Measurements from ENCODE around the gene PCSK9.
"Not testable (repeated sequence)": the region's sequence is repeated elsewhere in the genome, so short reads cannot be mapped to it uniquely, and the experiment has no call there.

Gene PCSK9

GRCh38 chr1:55081905-55082296 lies 42.6 kb downstream of the PCSK9 start:
- DNase-seq: no peak

DNA sequence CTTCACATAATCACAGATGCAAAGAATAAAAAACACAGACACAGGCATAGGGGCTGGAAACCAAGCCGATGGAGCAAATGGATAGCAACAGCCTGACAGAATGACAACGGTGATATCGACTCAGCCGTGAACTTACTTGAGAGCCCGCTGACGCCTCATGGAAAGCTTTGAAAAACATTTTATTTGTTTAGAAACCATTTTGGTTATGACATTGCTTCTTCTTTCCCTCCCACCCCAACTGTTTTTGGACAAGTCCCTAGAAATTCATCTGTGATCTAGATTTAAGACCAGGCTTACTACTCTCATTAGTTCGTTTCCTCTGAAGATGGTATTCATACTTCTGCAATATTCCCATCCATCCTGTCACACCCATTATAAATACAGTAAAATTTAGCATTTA lies 44.9 kb downstream of the PCSK9 start:
- DNase-seq: no peak

GRCh38 chr1:55087439-55087838 lies 48.1 kb downstream of the PCSK9 start:
- DNase-seq: no peak

GRCh38 chr1:55088413-55088812 lies 49.1 kb downstream of the PCSK9 start:
- no peak for DNase-seq

DNA sequence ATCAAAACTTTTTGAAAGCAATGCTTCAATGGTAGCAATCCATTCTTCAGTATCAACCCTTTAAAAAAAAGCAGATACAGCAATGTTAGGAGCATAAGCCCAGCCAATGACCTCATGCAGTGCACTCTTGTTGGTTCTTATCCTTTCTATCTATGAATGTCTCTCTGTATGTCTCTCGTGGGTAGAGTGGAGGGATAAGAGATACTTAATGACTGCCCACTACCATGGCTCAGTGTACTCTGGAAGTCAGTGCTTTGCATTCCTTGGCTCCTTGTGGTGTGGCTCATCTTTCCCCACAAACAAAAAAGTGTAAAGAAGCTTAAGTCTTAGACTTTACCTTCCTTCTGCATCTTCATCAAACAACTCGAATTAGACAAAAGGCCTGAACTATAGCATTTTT lies 50.3 kb downstream of the PCSK9 start:
- no peak for DNase-seq

DNA sequence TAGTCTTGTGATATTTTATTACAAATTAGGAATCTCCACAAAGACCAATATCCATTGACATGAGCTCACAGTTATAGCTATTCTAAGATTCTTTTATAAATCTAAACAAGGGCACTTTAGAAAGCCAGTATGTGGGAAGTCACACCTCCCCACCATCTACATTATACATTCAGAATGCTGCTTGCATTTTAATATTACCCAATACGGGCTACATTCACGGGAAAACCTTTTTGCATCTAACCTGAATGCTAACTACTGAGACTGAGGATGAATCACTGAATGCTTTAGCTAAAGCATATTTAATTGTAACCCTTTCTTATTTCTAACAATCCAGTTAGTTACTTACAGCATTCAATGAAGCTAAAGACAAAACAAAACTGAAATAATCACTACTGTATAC lies 53.1 kb downstream of the PCSK9 start:
- DNase-seq: no peak

- DNase-seq: no peak
Measured at GRCh38 chr1:55095095-55095494, 55.7 kb downstream of the PCSK9 start.

DNA sequence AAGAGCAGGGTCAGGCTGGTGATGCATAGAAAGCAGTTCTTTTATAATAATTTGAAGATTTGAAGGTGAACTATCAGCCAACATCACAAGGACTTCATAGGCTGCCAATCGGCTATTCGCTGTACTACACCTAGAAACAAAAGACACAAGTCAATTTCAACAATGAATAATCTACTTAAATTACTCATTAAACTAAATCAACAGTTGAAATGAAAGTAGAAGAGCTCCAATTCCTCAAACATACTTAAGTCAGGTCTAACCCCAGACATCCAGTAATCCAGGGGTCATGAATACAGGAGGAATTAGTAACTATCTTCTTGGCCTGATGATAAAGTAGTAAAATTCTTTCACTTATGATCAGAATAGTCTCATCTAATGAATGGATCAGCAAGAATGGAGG lies 64.5 kb downstream of the PCSK9 start:
- DNase-seq: no peak

- no peak for DNase-seq
Measured at GRCh38 chr1:55107101-55107500, 67.8 kb downstream of the PCSK9 start.

DNA sequence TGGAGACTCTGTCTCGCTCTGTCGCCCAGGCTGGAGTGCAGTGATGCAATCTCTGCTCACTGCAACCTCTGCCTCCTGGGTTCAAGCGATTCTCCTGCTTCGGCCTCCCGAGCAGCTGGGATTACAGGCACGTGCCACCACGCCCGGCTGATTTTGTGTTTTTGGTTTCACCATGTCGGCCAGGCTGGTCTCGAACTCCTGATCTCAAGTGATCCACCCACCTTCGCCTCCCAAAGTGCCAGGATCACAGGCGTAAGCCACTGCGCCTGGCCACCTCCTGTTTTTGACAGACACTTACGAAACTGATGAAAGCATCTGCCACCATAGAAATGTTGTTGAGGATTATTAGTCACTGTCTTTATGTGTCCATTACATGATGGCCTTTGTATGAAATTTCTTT lies 69.7 kb downstream of the PCSK9 start:
- not testable (repeated sequence) for DNase-seq
